Measurements from ENCODE around the gene PAX8. TPM values are rescaled to one million over a fixed set of nuclear protein-coding genes. Genes with fewer than 3 reads are reported as not detected.
"Not testable (repeated sequence)": the region's sequence is repeated elsewhere in the genome, so short reads cannot be mapped to it uniquely, and the experiment has no call there.

PAX8 gene
- total RNA-seq (2014; rRNA removed; shearing (Covaris generic)), result not detected in 2 replicates

- Histone ChIP-seq H3K27me3 (ENCODE audit: control insufficient read depth, insufficient read depth, low read length) (peaks cover 81% of the 10 kb centered on the region), H3K36me3 (replicated peaks; ENCODE audit: control insufficient read depth, insufficient read depth, low read length) (no peaks in the 10 kb centered on the region), H3K4me3 (ENCODE audit: insufficient read depth, low read depth, low read length) (peak within 1 kb of the TSS; percentile 32; the same call in 1 of the 2 replicates)
- DNase-seq, result peak; percentile 71
Measured at GRCh38 chr2:113278742-113279139, at the start of gene PAX8. TSS of gene PAX8 (minus strand) at chr2:113278921. CDS start at chr2:113278394, 527 bp downstream.

- no peak for DNase-seq
- peaks cover 4% of the 10 kb centered on the region for H3K27me3 ChIP-seq (ENCODE audit: control insufficient read depth, insufficient read depth, low read length)
- H3K4me3 ChIP-seq (ENCODE audit: insufficient read depth, low read depth, low read length), result no peak overlapping the region
- no peaks in the 10 kb centered on the region for H3K36me3 ChIP-seq (replicated peaks; ENCODE audit: control insufficient read depth, insufficient read depth, low read length)
Measured at GRCh38 chr2:113328043-113328442, 49.3 kb upstream of the PAX8 start.

DNA sequence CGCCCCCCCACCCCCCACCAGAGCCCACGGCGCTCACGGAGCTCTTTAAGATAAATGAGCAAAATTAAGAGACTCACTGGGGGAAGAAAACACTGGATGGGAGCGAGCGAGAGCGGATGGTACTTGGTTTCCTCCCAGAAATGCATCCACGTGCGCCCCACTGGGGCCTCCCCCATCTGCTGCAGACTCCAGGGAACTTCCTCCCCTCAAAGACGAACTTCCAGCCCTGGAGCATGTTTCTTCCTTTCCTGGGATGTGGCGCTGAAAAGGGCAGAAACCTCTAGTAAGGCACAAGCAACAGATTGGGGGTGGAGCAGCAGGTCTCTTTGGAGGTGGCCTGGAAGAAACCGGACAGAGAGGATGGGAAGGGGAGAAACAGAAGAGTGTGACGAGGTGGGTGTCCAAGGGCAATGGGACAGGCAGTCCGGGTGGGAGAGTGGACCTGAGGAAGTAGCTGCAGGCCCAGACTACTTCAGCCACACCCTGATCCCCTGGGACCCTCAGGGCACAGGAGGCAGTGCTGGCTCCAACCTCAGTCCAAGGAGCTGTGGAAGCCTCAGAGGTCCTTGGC lies 46.5 kb upstream of the PAX8 start:
- DNase-seq, result peak; percentile 19
- not testable (repeated sequence) for H3K36me3 ChIP-seq (replicated peaks; ENCODE audit: control insufficient read depth, insufficient read depth, low read length); H3K27me3 ChIP-seq (ENCODE audit: control insufficient read depth, insufficient read depth, low read length)
- H3K4me3 ChIP-seq (ENCODE audit: insufficient read depth, low read depth, low read length), result peak overlapping the region; percentile 40

DNA sequence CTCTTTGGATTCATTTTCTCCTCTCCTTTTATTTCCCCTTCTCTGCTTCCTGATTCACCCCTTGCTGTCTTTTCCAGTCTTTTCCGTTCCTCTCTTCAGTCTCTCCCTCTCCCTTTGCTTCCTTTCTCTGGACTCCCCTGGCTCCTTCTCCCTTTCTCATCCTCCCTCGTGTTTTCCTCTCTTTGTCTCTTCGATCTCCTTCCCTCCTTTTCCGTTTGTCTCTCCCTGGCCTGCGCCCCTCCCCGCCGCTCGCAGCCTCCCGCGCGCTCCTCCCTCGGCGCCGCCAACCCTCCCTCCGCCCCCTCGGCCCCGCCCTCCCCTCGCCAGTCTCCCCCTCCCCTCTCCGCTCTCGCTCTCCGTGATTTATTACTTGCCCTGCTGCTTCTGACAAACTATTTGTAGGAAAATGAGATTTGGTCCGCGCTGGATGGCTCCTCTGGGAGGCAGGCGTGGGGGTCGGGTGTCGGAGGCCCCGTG lies 46.0 kb upstream of the PAX8 start:
- peak; percentile 98 for DNase-seq
- Histone ChIP-seq H3K4me3 (ENCODE audit: insufficient read depth, low read depth, low read length) (peak overlapping the region; percentile 40), H3K27me3 (ENCODE audit: control insufficient read depth, insufficient read depth, low read length) (peaks cover 4% of the 10 kb centered on the region), H3K36me3 (replicated peaks; ENCODE audit: control insufficient read depth, insufficient read depth, low read length) (no peaks in the 10 kb centered on the region)

GRCh38 chr2:113323129-113323528 lies 44.4 kb upstream of the PAX8 start:
- not testable (repeated sequence) for H3K4me3 ChIP-seq (ENCODE audit: insufficient read depth, low read depth, low read length); H3K36me3 ChIP-seq (replicated peaks; ENCODE audit: control insufficient read depth, insufficient read depth, low read length); H3K27me3 ChIP-seq (ENCODE audit: control insufficient read depth, insufficient read depth, low read length); DNase-seq

GRCh38 chr2:113320106-113320505 lies 41.4 kb upstream of the PAX8 start:
- DNase-seq; H3K27me3 ChIP-seq (ENCODE audit: control insufficient read depth, insufficient read depth, low read length): not testable (repeated sequence)

GRCh38 chr2:113318941-113319340 lies 40.2 kb upstream of the PAX8 start:
- H3K4me3 ChIP-seq (ENCODE audit: insufficient read depth, low read depth, low read length); H3K27me3 ChIP-seq (ENCODE audit: control insufficient read depth, insufficient read depth, low read length); H3K36me3 ChIP-seq (replicated peaks; ENCODE audit: control insufficient read depth, insufficient read depth, low read length); DNase-seq: not testable (repeated sequence)

More at GRCh38 chr2:113320106-113320505, 41.4 kb upstream of the PAX8 start:
- not testable (repeated sequence) for H3K4me3 ChIP-seq (ENCODE audit: insufficient read depth, low read depth, low read length); H3K36me3 ChIP-seq (replicated peaks; ENCODE audit: control insufficient read depth, insufficient read depth, low read length)

- DNase-seq, result no peak
- Histone ChIP-seq H3K27me3 (ENCODE audit: control insufficient read depth, insufficient read depth, low read length) (no peaks in the 10 kb centered on the region), H3K4me3 (ENCODE audit: insufficient read depth, low read depth, low read length) (no peak overlapping the region), H3K36me3 (replicated peaks; ENCODE audit: control insufficient read depth, insufficient read depth, low read length) (no peaks in the 10 kb centered on the region)
Measured at GRCh38 chr2:113316085-113316484, 37.4 kb upstream of the PAX8 start.

DNA sequence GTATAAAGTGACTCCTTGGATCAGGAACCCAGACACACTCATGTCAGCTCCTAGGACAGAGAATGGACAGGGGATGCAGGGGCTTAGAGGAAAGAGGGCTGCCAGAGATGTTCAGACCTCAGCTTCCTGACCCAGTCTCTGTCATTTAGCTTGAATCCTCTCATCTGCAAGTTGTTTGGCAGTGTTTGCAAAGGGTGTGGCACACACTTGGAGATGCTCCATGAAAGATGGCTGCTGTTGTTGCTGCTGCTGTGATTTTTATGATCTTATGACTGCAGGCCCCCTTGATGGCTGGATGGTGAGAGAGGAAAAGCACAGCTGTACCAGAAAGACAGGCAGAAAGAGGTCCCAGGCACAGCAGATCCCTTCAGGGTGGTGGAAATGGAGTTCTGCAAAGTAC lies 35.9 kb upstream of the PAX8 start:
- not testable (repeated sequence) for DNase-seq; H3K4me3 ChIP-seq (ENCODE audit: insufficient read depth, low read depth, low read length); H3K36me3 ChIP-seq (replicated peaks; ENCODE audit: control insufficient read depth, insufficient read depth, low read length); H3K27me3 ChIP-seq (ENCODE audit: control insufficient read depth, insufficient read depth, low read length)

DNA sequence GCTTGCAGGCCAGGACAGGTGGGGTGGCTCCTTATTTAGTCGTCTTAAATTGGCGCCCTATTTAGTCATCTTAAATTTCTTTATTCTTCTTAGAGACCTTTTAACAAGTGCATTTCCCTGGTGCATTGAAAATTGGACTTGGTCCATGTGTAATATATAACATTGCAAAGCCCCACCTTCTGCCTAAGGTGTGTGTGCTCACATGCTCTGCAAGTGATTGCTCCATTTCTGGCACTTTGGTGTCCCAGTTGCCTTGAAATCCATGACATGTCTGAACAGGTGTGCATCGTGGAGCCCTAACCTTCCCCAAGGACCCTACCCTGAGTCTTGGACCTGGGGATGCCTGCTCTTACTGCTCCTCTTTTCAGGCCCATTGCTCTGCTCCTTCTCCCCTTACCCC lies 35.5 kb upstream of the PAX8 start:
- H3K27me3 ChIP-seq (ENCODE audit: control insufficient read depth, insufficient read depth, low read length); H3K36me3 ChIP-seq (replicated peaks; ENCODE audit: control insufficient read depth, insufficient read depth, low read length); H3K4me3 ChIP-seq (ENCODE audit: insufficient read depth, low read depth, low read length); DNase-seq: not testable (repeated sequence)

DNA sequence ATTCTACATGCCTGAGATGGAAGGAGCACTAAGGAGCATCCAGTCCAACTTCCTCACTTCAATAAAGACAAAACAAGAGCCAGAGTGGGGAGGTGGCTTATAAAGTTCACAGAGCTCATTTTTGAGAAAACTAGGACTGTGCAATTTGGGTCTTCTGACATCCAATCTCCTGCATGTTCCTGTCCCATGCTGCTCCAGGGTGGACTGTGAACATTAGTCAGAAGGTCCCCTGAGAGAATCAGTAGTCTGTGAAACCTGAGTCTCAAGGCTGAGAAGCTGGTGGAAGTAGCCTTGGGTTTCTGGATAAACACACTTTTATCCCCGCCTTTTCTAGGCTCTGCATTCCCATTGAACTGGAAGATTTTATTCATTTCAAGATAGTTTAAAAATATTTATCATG lies 33.1 kb upstream of the PAX8 start:
- not testable (repeated sequence) for H3K4me3 ChIP-seq (ENCODE audit: insufficient read depth, low read depth, low read length); H3K36me3 ChIP-seq (replicated peaks; ENCODE audit: control insufficient read depth, insufficient read depth, low read length); DNase-seq; H3K27me3 ChIP-seq (ENCODE audit: control insufficient read depth, insufficient read depth, low read length)

DNA sequence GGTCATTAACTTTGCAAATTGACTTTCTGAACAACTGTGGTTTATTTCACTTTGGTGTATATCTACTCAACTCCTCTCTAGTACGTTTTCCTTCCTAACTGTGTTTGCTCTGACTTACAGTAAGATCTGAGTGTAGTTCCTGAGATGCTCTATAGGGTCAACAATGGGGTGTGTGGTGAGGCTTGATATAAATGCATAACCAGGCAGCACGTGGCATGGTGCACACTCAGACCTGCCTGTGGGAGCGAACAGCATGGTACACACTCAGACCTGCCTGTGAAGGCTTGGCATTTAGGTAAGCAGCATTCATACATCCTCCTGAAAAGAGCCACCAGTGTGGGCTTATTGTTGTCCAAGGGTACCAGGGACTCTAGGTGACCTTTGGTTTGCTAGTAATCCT lies 32.5 kb upstream of the PAX8 start:
- H3K4me3 ChIP-seq (ENCODE audit: insufficient read depth, low read depth, low read length); DNase-seq; H3K27me3 ChIP-seq (ENCODE audit: control insufficient read depth, insufficient read depth, low read length); H3K36me3 ChIP-seq (replicated peaks; ENCODE audit: control insufficient read depth, insufficient read depth, low read length): not testable (repeated sequence)

GRCh38 chr2:113309655-113310387 lies 31.1 kb upstream of the PAX8 start:
- Histone ChIP-seq H3K36me3 (replicated peaks; ENCODE audit: control insufficient read depth, insufficient read depth, low read length) (no peaks in the 10 kb centered on the region), H3K4me3 (ENCODE audit: insufficient read depth, low read depth, low read length) (no peak overlapping the region), H3K27me3 (ENCODE audit: control insufficient read depth, insufficient read depth, low read length) (no peaks in the 10 kb centered on the region)
- DNase-seq, result no peak

DNA sequence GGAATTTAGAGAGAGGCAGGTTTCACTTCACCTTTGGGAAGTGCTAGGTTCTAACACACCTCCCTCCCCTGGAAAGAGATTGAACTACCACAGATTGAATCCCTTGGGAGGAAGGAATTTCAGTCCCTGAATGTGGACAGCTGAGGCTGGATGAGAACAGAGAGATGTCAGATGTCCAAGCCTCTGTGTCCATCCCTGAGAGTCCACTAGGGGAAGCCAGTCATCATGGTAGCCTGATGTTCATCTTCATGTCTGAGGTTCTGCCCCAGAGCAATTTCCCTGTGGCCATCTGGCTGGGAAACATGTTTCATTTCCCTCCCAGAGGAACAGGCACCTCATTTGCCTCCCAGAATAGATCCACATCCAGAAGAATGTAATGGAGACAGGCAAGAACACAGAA lies 30.1 kb upstream of the PAX8 start:
- DNase-seq; H3K27me3 ChIP-seq (ENCODE audit: control insufficient read depth, insufficient read depth, low read length); H3K4me3 ChIP-seq (ENCODE audit: insufficient read depth, low read depth, low read length); H3K36me3 ChIP-seq (replicated peaks; ENCODE audit: control insufficient read depth, insufficient read depth, low read length): not testable (repeated sequence)

GRCh38 chr2:113306207-113306606 lies 27.5 kb upstream of the PAX8 start:
- H3K27me3 ChIP-seq (ENCODE audit: control insufficient read depth, insufficient read depth, low read length); H3K4me3 ChIP-seq (ENCODE audit: insufficient read depth, low read depth, low read length); DNase-seq; H3K36me3 ChIP-seq (replicated peaks; ENCODE audit: control insufficient read depth, insufficient read depth, low read length): not testable (repeated sequence)
